ENCODE measurements around the gene GPR183. TPM values are rescaled to one million over a fixed set of nuclear protein-coding genes. Genes with fewer than 3 reads are reported as not detected.

GPR183 gene
- total RNA-seq, 1 donor from 2014 or later = 0.19 TPM

DNA sequence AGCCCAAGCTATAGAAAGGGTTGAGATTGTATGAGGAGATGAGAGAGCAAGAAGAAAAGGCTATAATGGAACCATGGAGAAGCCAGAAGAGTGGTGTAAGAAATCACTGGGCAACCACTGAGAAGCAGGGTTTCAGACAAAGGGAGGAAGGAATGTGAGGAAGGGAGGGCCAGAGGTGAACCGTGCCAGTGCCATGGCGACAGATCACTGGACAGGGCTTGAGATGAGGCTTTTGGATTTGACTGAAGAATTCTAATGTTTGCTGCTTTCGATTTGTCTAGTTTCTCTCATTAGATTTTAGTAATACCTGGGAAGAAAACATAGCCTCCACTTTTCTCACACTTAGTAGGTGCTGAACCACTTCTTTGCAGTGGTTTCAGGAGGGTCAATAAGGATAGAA lies 6.3 kb upstream of the GPR183 start:
- Mint-ChIP-seq H3K36me3 (ENCODE audit: unreplicated experiment) (peaks cover 22% of the 10 kb centered on the region), H3K27ac (ENCODE audit: unreplicated experiment) (no peak overlapping the region), H3K9me3 (ENCODE audit: unreplicated experiment) (no peaks in the 10 kb centered on the region), H3K4me1 (ENCODE audit: unreplicated experiment) (peaks cover 41% of the 10 kb centered on the region), H3K4me3 (ENCODE audit: unreplicated experiment) (no peak overlapping the region), H3K27me3 (ENCODE audit: unreplicated experiment) (no peaks in the 10 kb centered on the region)
- TF ChIP-seq, protein P1, sequence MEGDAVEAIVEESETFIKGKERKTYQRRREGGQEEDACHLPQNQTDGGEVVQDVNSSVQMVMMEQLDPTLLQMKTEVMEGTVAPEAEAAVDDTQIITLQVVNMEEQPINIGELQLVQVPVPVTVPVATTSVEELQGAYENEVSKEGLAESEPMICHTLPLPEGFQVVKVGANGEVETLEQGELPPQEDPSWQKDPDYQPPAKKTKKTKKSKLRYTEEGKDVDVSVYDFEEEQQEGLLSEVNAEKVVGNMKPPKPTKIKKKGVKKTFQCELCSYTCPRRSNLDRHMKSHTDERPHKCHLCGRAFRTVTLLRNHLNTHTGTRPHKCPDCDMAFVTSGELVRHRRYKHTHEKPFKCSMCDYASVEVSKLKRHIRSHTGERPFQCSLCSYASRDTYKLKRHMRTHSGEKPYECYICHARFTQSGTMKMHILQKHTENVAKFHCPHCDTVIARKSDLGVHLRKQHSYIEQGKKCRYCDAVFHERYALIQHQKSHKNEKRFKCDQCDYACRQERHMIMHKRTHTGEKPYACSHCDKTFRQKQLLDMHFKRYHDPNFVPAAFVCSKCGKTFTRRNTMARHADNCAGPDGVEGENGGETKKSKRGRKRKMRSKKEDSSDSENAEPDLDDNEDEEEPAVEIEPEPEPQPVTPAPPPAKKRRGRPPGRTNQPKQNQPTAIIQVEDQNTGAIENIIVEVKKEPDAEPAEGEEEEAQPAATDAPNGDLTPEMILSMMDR (IDR thresholded peaks at IDR 0.05) = no peak
- DNase-seq (ENCODE audit: extremely low spot score, unreplicated experiment) = no peak

DNA sequence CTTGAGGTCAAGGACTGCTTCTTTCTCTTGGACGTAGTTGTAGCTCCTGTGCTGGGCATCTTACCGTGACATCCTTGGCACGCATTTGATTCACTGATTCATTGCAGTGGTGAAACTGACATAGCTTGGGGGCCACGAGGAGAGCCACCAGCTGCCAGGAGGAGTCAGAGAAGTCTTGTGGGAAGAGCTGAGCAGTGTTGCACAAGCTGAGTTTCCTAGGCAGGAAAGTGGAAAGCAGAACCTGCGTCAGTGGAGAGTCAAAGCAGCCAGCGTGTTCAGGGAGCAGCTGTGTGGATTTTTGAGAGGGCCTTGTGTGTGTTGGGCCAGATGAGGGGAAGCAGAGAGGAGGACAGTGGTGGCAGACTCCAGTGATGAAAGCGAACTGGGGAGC lies 5.3 kb upstream of the GPR183 start:
- Mint-ChIP-seq H3K4me1 (ENCODE audit: unreplicated experiment) (peaks cover 51% of the 10 kb centered on the region), H3K27me3 (ENCODE audit: unreplicated experiment) (no peaks in the 10 kb centered on the region), H3K4me3 (ENCODE audit: unreplicated experiment) (no peak overlapping the region), H3K9me3 (ENCODE audit: unreplicated experiment) (no peaks in the 10 kb centered on the region), H3K27ac (ENCODE audit: unreplicated experiment) (no peak overlapping the region), H3K36me3 (ENCODE audit: unreplicated experiment) (peaks cover 24% of the 10 kb centered on the region)
- TF ChIP-seq, protein P1 (IDR thresholded peaks at IDR 0.05) = no peak
- no peak for DNase-seq (ENCODE audit: extremely low spot score, unreplicated experiment)

DNA sequence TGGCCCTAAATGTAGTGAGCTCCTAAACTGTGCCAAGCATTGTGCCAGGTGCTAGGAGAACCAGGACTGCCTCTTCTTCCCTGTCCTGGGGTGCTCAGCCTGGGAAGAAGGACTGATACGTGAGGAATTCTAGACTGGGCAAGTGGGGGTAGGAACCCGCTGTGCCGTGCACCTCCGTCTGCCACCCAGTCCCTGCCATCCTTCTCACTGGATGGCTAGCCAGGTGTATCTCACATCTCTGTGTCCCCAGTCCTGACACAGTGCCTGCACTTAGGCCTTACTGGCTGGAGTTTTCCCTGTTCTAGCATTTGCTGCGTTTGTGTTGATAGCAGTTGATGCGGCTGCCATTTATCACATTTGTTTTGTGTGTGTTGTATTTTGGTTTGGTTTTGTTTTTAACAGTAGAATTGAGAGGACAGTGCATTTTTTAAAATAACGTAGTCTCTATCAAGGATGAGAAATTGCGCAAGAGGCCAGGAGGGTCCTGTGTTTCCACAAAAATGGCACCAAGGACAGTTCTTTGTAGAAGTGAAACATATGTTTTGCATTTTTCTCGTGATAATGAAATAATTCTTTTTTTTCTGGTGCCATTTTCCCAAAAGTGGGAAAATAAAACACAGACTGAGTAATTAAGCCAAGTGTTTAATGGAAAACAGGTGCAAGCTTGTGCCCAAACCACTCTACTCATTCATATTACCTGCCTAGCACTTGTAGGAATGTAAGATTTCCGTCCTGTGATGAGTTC lies 4.7 kb upstream of the GPR183 start:
- Mint-ChIP-seq H3K4me3 (ENCODE audit: unreplicated experiment) (no peak overlapping the region), H3K4me1 (ENCODE audit: unreplicated experiment) (peaks cover 55% of the 10 kb centered on the region), H3K27me3 (ENCODE audit: unreplicated experiment) (no peaks in the 10 kb centered on the region), H3K9me3 (ENCODE audit: unreplicated experiment) (no peaks in the 10 kb centered on the region), H3K27ac (ENCODE audit: unreplicated experiment) (no peak overlapping the region), H3K36me3 (ENCODE audit: unreplicated experiment) (peaks cover 19% of the 10 kb centered on the region)
- DNase-seq (ENCODE audit: extremely low spot score, unreplicated experiment) = no peak
- TF ChIP-seq, protein P1 (IDR thresholded peaks at IDR 0.05) = no peak

GRCh38 chr13:99311137-99311536 lies 3.9 kb upstream of the GPR183 start:
- peaks cover 57% of the 10 kb centered on the region for H3K4me1 Mint-ChIP-seq (ENCODE audit: unreplicated experiment)
- no peak overlapping the region for H3K4me3 Mint-ChIP-seq (ENCODE audit: unreplicated experiment)
- DNase-seq (ENCODE audit: extremely low spot score, unreplicated experiment) = no peak

DNA sequence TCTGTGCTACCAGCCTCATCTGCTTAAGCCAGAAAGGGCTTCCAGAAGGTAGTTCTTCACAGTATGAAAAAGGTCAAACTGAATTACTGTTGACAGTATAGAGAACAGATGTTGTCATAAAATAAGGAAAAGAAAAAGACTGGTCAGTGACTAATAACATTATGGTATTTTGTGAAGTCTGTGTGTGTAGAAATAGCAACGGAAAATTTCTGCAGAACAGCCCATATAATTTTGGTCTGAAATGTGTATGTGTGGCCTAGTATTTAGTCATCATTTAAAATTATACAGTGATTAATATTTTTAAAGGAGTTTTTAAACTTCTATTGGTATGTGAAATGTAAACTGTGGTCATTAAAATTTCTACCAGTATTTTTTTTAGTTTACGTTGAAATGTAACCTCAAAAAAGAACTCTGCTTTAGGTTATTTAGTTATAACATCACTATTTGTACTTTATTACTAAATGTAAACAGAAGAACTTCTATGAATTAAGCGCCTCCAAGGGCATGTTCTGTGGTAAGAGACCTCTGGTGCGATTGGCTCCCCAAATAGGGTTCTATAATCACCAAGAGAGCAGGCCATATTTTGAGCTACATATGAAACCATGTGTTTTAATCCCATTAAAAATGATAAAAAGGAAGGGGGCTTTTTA lies 3.3 kb upstream of the GPR183 start:
- Mint-ChIP-seq H3K9me3 (ENCODE audit: unreplicated experiment) (no peaks in the 10 kb centered on the region), H3K27ac (ENCODE audit: unreplicated experiment) (peak overlapping the region; percentile 69), H3K4me3 (ENCODE audit: unreplicated experiment) (no peak overlapping the region), H3K36me3 (ENCODE audit: unreplicated experiment) (peaks cover 18% of the 10 kb centered on the region), H3K27me3 (ENCODE audit: unreplicated experiment) (no peaks in the 10 kb centered on the region), H3K4me1 (ENCODE audit: unreplicated experiment) (peaks cover 57% of the 10 kb centered on the region)
- TF ChIP-seq, protein P1 (IDR thresholded peaks at IDR 0.05) = no peak
- DNase-seq (ENCODE audit: extremely low spot score, unreplicated experiment) = no peak

More at GRCh38 chr13:99311137-99311536, 3.9 kb upstream of the GPR183 start:
- peaks cover 18% of the 10 kb centered on the region for H3K36me3 Mint-ChIP-seq (ENCODE audit: unreplicated experiment)
- no peaks in the 10 kb centered on the region for H3K27me3 Mint-ChIP-seq (ENCODE audit: unreplicated experiment)
- no peaks in the 10 kb centered on the region for H3K9me3 Mint-ChIP-seq (ENCODE audit: unreplicated experiment)
- TF ChIP-seq, protein P1 (IDR thresholded peaks at IDR 0.05) = no peak
- peak overlapping the region; percentile 69 for H3K27ac Mint-ChIP-seq (ENCODE audit: unreplicated experiment)
